HG02798 (cell line): ENCODE results near the gene ACTC1.

Experiments
- ATAC-seq: cut with Tn5 transposase; IDR thresholded peaks from one replicate; pipeline ENCODE4 v1.9.1; 2021; ENCODE audit warnings: mild to moderate bottlenecking; ENCODE audit not compliant: unreplicated experiment, poor library complexity

Gene ACTC1

DNA sequence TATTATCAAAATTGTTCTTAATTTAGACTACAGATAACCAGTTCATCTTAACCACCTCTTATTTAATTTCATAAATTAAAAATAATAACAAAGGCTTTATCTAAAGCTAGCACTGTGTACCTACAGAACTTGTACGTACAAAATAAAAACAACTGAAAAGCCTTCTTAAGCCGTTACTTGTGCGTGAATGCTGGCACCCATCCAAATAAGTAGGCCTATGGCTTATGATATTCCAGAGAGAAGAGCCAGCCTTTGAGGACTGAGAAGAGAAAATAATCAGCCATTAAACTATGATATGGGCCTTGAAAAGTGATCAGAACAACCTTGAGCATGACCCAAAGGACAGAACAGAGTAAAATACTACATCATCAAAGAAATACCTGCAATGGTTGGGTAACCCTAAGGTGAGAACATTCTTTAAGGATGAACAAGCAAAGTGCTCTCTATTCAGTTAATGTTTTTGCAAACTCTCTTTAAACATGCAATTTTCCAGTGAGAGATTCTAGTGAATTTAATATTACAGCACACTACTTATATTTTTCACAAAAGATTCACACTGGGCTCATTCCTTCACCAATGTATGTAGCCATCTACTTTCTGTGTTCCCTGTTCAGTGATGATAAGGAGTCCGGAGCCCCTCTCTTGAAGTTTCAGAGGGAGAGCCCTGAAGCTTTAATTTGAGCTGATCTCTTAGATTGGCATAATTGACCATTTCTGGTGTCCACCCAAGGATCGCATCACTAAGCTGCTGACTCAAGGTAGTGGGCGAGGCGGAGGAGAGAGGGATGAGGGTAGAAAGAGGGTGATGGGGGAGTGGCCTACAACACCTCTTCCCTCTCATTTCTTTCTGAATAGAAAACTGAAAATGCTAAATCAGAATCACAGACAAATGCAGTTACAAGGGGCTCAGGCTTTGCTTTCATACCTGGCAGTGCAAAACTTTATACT is 7.7 kb upstream of the ACTC1 start:
- ATAC-seq, result no peak

DNA sequence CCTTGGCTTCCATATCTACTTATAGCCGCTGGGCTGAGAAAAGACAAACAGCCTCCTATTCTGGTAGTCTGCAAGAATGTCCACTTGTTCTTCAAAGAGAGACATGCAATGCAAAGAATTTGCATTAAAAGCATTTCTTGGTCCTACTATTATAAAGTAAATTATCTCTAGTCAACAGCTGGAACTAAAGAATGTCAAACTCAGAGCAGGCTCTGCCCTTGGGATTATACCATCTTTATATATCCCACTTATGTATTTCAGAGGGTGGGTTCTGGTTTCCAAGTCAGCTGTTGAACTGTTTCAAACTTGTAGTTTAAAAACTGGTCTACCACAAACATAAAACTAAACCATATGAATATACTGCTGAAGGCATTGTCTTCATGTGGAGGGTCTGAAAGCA is 7.0 kb upstream of the ACTC1 start:
- ATAC-seq, result no peak

- no peak for ATAC-seq
Measured at GRCh38 chr15:34799149-34800101, 4.1 kb upstream of the ACTC1 start.

DNA sequence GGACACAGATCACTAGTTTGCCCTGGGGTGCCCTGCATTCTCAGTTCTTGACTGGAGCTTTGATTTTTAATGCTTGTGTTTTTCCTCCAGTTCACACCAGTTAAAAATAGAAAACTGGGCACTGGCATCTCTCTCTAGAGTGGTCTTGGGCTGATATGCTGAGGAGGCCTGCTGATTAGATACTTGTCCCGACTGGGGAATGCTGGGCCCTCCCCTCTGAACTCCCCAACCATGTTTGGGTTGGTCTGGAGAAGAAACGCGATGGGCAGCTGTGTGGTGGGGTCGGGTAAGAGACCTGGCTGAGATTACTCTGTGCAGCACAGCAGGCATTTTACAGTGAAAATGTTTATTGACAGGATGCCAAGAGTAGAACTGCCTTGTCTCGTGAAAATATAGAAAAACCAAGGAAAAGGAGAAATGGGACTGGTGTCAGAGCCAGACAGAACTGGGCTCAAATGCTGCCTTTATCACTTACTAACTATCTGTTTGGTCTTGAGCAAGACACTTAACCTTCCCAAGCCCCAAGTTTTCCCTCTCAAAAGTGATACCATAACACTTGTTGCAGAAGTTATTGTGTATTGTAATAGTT is 1.6 kb upstream of the ACTC1 start:
- ATAC-seq, result no peak

DNA sequence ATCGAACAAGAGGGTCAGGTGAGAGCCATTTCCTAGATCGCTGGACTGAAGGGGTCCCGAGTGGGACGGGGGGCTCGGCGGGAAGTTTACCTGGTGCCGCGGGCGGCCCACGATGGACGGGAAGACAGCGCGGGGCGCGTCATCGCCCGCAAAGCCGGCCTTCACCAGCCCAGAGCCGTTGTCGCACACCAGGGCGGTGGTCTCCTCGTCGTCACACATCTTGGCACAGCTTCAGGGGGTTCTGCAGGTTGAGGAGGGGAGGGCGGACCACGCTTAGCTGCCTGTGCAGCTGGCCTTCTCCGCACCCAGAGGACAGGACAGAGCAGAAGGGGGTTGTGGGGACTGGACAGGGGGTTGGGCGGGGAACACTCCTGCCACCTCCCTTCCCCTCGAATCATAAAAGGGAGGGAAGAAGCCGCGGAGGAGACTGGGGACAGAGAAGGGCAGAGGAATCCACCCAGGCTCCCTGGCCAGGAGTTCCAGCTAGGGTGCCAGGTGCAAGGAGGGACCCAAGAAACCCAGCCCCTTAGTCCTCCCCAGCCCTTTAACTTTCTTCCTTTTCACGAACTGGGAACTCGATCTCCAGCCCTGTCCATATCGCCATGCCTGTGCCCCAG is 651 bp downstream of the ACTC1 start:
- no peak for ATAC-seq

DNA sequence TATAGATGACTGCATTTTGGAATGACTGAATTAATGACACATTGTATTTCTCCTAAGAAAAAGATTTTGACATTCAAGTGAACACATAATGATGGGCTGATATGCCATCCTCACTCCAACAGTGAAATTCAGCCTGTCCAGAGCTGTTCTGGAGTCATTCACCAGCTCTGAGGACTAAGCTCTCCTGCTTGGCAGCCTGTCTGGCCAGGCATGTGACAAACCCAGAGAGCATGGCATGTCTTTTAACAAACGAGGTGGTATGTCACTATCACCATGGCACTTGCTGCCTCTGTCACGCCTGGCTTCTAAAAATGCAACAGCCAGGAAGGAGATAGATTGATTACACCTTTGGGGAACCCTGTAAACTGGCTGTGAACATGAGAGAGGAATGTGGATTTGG is 1.4 kb downstream of the ACTC1 start:
- ATAC-seq, result no peak

DNA sequence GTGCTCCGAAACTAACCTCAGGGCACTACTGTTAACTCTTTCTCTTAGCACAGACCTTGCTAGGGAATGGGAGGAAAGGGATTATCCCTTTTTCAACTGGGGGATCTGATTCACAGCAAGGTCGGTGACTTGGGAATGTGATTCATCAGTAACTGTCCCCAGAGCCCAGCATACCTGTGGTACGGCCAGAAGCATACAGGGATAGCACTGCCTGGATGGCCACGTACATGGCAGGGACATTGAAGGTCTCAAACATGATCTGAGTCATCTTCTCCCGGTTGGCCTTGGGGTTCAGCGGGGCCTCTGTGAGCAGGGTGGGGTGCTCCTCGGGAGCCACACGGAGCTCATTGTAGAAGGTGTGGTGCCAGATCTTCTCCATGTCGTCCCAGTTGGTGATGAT is 2.3 kb downstream of the ACTC1 start:
- ATAC-seq, result no peak

DNA sequence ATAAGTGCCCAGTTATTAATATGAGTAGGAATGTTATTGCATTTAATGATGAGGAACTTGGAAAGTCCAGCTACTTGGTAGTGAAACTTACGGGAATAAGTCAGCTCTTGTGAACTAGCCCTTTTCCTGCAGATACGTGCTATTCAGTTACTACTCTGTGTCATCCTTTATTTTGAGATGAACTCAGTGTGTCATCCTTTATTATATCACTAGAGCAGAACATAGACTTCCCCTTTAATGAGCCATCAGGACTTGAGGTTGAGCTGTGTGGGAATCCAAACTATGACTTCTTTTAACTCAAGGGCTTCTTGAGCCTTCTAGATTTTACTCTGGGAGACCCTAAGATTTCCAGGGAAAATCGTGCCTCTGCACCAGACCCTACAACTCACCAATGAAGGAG is 3.6 kb downstream of the ACTC1 start:
- ATAC-seq, result no peak

GRCh38 chr15:34790121-34790520 is 5.2 kb downstream of the ACTC1 start:
- no peak for ATAC-seq

DNA sequence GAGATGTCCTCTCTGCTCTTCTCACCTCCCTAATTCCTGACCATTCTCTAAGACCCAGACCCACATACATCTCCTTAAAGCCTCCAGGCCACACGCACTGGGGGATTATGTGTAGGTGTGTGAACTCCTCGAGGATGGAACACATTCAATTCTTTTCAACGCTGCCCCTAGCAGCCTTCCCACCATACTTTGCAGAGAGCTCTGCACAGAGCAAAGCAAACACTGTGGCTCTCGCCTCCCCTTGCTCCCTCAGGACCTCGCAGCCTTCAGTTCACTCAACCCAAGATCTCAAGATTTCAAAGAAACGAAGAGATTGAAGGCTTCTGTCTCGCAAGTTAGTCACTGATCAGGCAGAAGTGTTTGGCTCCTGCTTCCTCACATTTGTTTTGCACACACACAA is 6.0 kb downstream of the ACTC1 start:
- no peak for ATAC-seq

GRCh38 chr15:34786206-34786605 is 9.1 kb downstream of the ACTC1 start:
- ATAC-seq, result no peak

DNA sequence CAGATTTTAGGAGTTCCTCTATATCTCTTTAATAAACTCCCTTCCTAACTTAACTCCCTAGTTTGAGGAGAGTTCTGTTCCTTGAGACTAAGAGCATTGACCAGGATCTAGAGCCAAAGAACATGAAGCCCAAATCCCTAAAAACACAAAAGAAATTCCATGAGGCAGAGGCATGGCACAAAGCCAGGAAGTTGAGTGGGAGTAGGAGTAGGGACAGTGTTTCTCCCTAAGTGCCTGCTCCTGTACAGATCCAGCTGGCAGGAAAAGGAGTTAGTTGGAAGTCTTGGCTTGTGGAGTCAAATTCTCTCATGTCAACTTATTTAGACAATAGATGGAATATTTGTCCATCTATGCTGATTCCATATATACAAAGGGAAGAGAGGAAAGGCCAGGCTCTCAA is 11.4 kb downstream of the ACTC1 start:
- no peak for ATAC-seq

GRCh38 chr15:34783431-34783830 is 11.9 kb downstream of the ACTC1 start:
- ATAC-seq, result no peak

DNA sequence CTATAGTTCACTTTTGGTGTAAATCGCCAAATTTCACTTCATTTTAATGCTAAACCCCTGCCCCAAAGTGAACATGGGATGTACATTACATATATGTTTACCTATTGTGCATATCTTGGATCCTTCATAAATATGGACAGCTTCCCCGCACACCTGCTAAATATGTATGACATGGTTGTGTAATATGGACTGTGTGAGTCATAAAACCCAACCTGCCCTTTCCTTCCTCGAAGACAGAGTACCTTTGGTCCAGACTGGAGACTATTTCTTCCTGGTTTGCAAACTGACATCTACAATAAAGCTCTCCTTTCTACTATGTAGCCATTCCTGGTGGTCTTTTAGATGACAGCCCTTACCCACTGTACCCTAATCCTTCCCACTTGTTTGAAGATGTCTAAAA is 12.4 kb downstream of the ACTC1 start:
- ATAC-seq, result no peak

DNA sequence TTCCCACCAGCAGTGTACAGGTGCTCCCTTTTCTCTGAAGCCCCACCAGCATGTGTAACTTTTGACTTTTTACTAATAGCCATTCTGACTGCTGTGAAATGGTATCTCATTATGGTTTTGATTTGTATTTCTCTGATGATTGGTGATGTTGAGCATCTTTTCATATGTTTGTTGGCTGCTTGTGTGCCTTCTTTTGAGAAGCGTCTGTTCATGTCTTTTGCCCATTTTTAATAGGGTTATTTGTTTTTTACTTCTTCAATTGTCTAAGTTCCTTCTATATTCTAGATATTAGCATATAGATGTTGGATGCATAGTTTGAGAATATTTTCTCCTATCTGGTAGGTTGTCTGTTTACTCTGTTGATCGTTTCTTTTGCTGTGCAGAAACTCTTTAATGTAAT is 14.6 kb downstream of the ACTC1 start:
- ATAC-seq, result no peak

DNA sequence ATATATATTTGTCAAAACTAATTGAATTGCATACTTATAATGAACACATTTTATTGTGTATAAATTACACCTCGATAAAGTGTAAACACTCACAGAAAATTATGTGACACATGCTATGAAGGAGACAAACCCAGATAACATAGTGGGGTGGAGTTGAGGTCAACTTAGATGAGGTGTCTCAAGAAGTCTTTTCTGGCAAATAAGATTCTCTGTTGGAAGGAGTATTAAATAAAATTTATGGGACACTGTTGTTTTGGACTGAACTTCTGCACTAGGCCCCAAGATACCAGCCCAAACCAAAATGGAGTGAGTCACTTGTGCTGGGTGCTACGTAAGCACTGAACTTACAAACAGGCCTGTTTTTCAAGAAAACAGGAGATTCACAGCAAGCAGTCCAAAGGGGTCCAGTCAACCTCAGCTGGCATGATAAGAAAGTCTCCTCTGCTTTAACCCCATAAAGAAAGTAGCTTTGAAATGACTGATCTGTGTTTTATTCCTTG is 18.7 kb downstream of the ACTC1 start:
- ATAC-seq, result no peak

- no peak for ATAC-seq
Measured at GRCh38 chr15:34773917-34774316, 21.4 kb downstream of the ACTC1 start.

DNA sequence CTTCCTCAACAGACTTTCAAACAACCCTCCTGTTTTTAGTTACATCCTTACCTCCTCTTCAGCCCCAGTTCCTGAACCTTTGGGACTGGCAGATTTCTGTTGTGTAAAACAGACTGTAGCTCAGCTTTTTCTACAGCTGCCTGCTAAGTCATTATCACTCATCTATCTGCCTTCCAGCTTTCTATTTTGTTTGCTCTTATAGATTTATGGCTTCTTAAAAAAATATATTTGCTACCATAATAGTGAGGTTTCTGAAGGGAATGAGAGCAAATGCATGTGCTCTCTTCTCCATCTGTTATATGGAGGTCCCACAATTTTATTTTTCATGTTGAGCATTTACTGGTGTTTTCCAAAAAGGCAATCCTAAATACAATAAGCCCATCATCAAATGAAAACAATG is 22.3 kb downstream of the ACTC1 start:
- ATAC-seq, result no peak

DNA sequence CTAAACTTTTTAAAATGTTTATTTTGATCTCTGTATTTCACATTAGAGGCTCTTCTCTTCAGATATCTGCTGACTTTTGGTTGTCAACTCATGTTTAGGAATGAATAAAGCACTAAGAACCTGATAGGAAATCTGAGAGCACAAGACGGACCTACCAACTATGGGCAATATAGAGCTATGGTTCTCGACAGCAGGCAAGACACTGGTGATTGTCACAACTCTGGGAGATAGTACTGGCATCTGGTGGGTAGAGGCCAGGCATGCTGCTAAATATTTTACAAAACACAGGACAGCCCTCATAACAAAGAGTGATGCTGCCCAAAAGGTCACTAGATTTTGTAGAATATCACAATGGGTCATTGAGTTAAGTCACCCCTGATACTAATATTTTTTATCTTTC is 23.0 kb downstream of the ACTC1 start:
- no peak for ATAC-seq

- ATAC-seq, result no peak
Measured at GRCh38 chr15:34769711-34770110, 25.6 kb downstream of the ACTC1 start.
